ENCODE results near the gene SRGN. TPM values are rescaled to one million over a fixed set of nuclear protein-coding genes. Genes with fewer than 3 reads are reported as not detected.

SRGN gene
- total and polyA plus RNA-seq, 2 of the 13 experiments (the other 11 are each of a cell fraction or from before 2014, with no cell fraction given), result 0.09 TPM; not detected in 1

DNA sequence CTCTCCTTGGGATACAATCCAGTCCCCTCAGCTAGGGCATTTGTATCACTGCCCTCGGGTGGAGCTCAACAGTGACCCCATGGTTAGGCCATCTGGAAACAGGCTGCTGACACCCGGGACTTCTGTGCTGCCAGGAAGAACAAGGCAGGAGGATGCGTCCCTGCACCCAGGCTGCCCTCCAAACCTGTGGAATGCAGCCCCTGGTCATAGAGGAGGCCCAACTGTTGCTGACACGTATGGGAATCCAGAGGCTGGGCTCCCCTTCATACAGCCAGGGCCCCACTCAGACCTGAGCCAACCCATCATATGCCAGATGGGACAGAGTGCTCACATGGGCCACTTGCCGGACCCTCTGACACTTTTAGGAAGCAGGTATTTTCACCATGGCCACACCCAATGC lies 45.5 kb upstream of the SRGN start (continued):
- TF ChIP-seq, protein P1, sequence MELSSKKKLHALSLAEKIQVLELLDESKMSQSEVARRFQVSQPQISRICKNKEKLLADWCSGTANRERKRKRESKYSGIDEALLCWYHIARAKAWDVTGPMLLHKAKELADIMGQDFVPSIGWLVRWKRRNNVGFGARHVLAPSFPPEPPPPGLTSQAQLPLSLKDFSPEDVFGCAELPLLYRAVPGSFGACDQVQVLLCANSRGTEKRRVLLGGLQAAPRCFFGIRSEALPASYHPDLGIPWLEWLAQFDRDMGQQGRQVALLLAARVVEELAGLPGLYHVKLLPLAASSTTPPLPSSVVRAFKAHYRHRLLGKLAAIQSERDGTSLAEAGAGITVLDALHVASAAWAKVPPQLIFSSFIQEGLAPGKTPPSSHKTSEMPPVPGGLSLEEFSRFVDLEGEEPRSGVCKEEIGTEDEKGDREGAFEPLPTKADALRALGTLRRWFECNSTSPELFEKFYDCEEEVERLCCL (CRISPR knock-in tag; IDR thresholded peaks at IDR 0.05; ENCODE audit: borderline replicate concordance), result no peak
- TF ChIP-seq RORA (CRISPR knock-in tag; IDR thresholded peaks at IDR 0.05), result no peak
- TF ChIP-seq ZNF232 (CRISPR knock-in tag; IDR thresholded peaks at IDR 0.05; ENCODE audit: borderline replicate concordance), result no peak
- no peak for TF ChIP-seq NPAS2 (CRISPR knock-in tag; IDR thresholded peaks at IDR 0.05; ENCODE audit: borderline replicate concordance)
- no peak for TF ChIP-seq ZNF775 (CRISPR knock-in tag; IDR thresholded peaks at IDR 0.05; ENCODE audit: borderline replicate concordance)
- no peak for TF ChIP-seq HES4 (CRISPR knock-in tag; IDR thresholded peaks at IDR 0.05; ENCODE audit: borderline replicate concordance)
- TF ChIP-seq XBP1 (CRISPR knock-in tag; IDR thresholded peaks at IDR 0.05), result no peak

DNA sequence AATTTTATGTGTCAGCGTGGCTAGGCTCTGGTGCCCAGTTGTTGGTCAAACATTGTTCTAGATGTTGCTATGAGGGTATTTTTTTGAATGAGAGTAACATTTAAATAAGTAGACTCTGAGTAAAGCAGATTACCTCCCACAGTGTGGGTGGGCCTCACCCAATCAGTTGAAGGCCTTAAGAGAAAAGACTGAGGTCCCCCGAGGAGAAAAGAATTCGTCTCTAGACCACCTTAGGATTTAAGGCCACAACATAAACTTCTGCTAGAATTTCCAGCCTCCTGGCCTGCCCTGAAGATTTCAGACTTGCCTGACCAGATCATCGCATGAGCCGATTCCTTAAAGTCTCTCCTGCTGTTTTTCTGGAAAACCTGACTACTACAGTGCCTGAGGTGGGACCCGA lies 45.1 kb upstream of the SRGN start:
- in situ Hi-C loops (cut with HindIII; ENCODE audit: extremely low pct_ligation_motif_present, low pct_unique_long_range_greater_than_20kb) (no loop called here), intact Hi-C loops (cut with micrococcal nuclease; ENCODE audit: unreplicated experiment) (no loop called here)
- Histone ChIP-seq H3K9ac (ENCODE audit: insufficient read depth, low read depth, low read length) (no peak overlapping the region), H3K9me3 (ENCODE audit: low read length) (no peaks in the 10 kb centered on the region), H4K20me1 (ENCODE audit: insufficient read depth, low read length) (no peaks in the 10 kb centered on the region), H3K79me2 (ENCODE audit: insufficient read depth, low read length) (no peaks in the 10 kb centered on the region), H3K36me3 (replicated peaks in 1 of 2; ENCODE audit: control insufficient read depth in 1 of 2, insufficient read depth in 2 of 2, low read length in 2 of 2) (no peaks in the 10 kb centered on the region), H2AFZ (ENCODE audit: low read length) (no peak overlapping the region), H3K4me3 (replicated peaks in 1 of 3; ENCODE audit: insufficient read depth in 1 of 3, low read depth in 2 of 3, low read length in 3 of 3) (no peak overlapping the region), H3K27me3 (ENCODE audit: control insufficient read depth in 1 of 2, insufficient read depth in 2 of 2, low read length in 2 of 2) (peaks cover 0 to 7% of the 10 kb centered on the region in 2 experiments; a peak in 2 of 5 replicates), H3K4me1 (ENCODE audit: insufficient read depth, low read length) (no peaks in the 10 kb centered on the region), H3K27ac (ENCODE audit: extremely low read length, insufficient read depth, low read length) (no peak overlapping the region), H3K4me2 (ENCODE audit: low read depth, low read length) (no peak overlapping the region)
- POLR2A ChIA-PET, result no interaction called here
- ATAC-seq (no peak), FAIRE-seq (no peak), DNase-seq (ENCODE audit: low spot score) (no peak)
- no TSS peak for BruUV-seq (replicated peaks)
- CTCF ChIA-PET (ENCODE audit: low intra/inter-chr PET ratio, low total read pairs), result no interaction called here
- WGBS (ENCODE audit: low lambda C conversion rate), result 74% methylated on average over 6 of the region's 6 CpGs
- TF ChIP-seq SNRNP70 (IDR thresholded peaks at IDR 0.05; ENCODE audit: low read depth, low read length) (no peak), GATAD2A (CRISPR knock-in tag; IDR thresholded peaks at IDR 0.05) (no peak), ZNF235 (CRISPR knock-in tag; IDR thresholded peaks at IDR 0.05; ENCODE audit: borderline replicate concordance) (no peak), ZNF383 (CRISPR knock-in tag; IDR thresholded peaks at IDR 0.05; ENCODE audit: borderline replicate concordance) (no peak), ZSCAN25 (CRISPR knock-in tag; IDR thresholded peaks at IDR 0.05) (no peak), PHB2 (IDR thresholded peaks at IDR 0.05; ENCODE audit: partially characterized antibody) (no peak), ZFYVE20 (CRISPR knock-in tag; IDR thresholded peaks at IDR 0.05; ENCODE audit: borderline replicate concordance, low read depth) (no peak), ZNF530 (CRISPR knock-in tag; IDR thresholded peaks at IDR 0.05; ENCODE audit: low read depth) (no peak), POLR2AphosphoS5 (IDR thresholded peaks at IDR 0.05; ENCODE audit: low read depth, low read length) (no peak), ZNF746 (CRISPR knock-in tag; IDR thresholded peaks at IDR 0.05) (no peak), ADNP (CRISPR knock-in tag; IDR thresholded peaks at IDR 0.05) (no peak), TAF1 (CRISPR knock-in tag; IDR thresholded peaks at IDR 0.05) (no peak), ZNF142 (CRISPR knock-in tag; IDR thresholded peaks at IDR 0.05) (no peak)
